Caco-2 (cell line): Measurements from ENCODE around the gene H1-8. TPM values are rescaled to one million over a fixed set of nuclear protein-coding genes. Genes with fewer than 3 reads are reported as not detected.

Experiments
- BruUV-seq: library from RNA; stranded (reverse); fragments of 400-500 nt; replicated peaks from 2 replicates; lab custom pipeline; 2021; lab: Mats Ljungman, UMichigan
- CTCF ChIA-PET: fragments of 300-600 bp; sonication (Branson Sonifier 250); formaldehyde crosslinking; loops from one replicate; lab custom pipeline; 2022; ENCODE audit warnings: antibody characterized with exemption; lab: Charles Lee
- POLR2A ChIA-PET: fragments of 300-600 bp; sonication (Branson Sonifier 250); formaldehyde crosslinking; loops from one replicate; lab custom pipeline; 2022; ENCODE audit warnings: antibody characterized with exemption; lab: Charles Lee
- DNase-seq, 2 experiments: peaks; one replicate each; pipeline versions ENCODE4 v3.0.0 to v3.0.0-alpha.2; 2020 to 2022
- H3K27me3 ChIP-seq: replicated peaks from 2 replicates; pipeline ENCODE4 v1.6.0; 2011; ENCODE audit warnings: low read length; ENCODE audit not compliant: control insufficient read depth, insufficient read depth
- H3K36me3 ChIP-seq: 2 replicates; pipeline ENCODE4 v1.5.1; 2011; ENCODE audit warnings: low read length; ENCODE audit not compliant: control insufficient read depth, insufficient read depth
- H3K4me1 ChIP-seq: fragments of 250-450 bp; sonication (Bioruptor Pico); 2 replicates; pipeline ENCODE4 v1.5.1; 2020; ENCODE audit warnings: mild to moderate bottlenecking
- H3K4me3 ChIP-seq: 2 replicates; pipeline ENCODE4 v1.5.1; 2011; ENCODE audit warnings: low read depth, mild to moderate bottlenecking, control low read depth, low read length
- H3K9me3 ChIP-seq: fragments of 250-450 bp; sonication (Bioruptor Pico); 2 replicates; pipeline ENCODE4 v1.5.1; 2020; ENCODE audit warnings: mild to moderate bottlenecking, moderate library complexity
- H3K27ac Mint-ChIP-seq: one replicate; pipeline ENCODE4 v1.8.0; 2022; ENCODE audit warnings: mixed read lengths; ENCODE audit not compliant: unreplicated experiment
- H3K27me3 Mint-ChIP-seq: one replicate; pipeline ENCODE4 v1.8.0; 2022; ENCODE audit warnings: mixed read lengths; ENCODE audit not compliant: insufficient read depth, unreplicated experiment
- H3K36me3 Mint-ChIP-seq: one replicate; pipeline ENCODE4 v1.8.0; 2022; ENCODE audit warnings: mild to moderate bottlenecking, mixed read lengths; ENCODE audit not compliant: insufficient read depth, unreplicated experiment
- H3K4me1 Mint-ChIP-seq: one replicate; pipeline ENCODE4 v1.8.0; 2022; ENCODE audit warnings: low read depth, mixed read lengths; ENCODE audit not compliant: unreplicated experiment
- H3K4me3 Mint-ChIP-seq: one replicate; pipeline ENCODE4 v1.8.0; 2022; ENCODE audit warnings: mild to moderate bottlenecking, moderate library complexity, mixed read lengths; ENCODE audit not compliant: unreplicated experiment
- H3K9me3 Mint-ChIP-seq: one replicate; pipeline ENCODE4 v1.8.0; 2022; ENCODE audit warnings: mixed read lengths; ENCODE audit not compliant: unreplicated experiment
- CTCF ChIP-seq, 2 experiments: fragments of 200-600 bp in 1 of 2; IDR thresholded peaks; 1 replicate in 1 of 2; 2 replicates in 1 of 2; pipeline versions ENCODE4 v1.5.1 to v1.8.0; 2011 to 2022; ENCODE audit warnings: antibody characterized with exemption in 1 of 2, control low read depth in 1 of 2, inconsistent platforms in 1 of 2, low read depth in 1 of 2, low read length in 1 of 2, mild to moderate bottlenecking in 1 of 2, moderate library complexity in 1 of 2; ENCODE audit not compliant: insufficient read depth in 1 of 2, severe bottlenecking in 1 of 2, unreplicated experiment in 1 of 2
- intact Hi-C: fragments of 100-400 bp; cut with micrococcal nuclease; formaldehyde crosslinking; loops from one replicate; pipeline ENCODE4 v1.10.0; 2022; ENCODE audit not compliant: unreplicated experiment
- total RNA-seq: library from RNA; stranded (reverse); gene quantifications from 2 replicates; pipeline ENCODE4 v1.2.3, GENCODE V29; 2022

Gene H1-8
- total RNA-seq, 1 experiment from 2014 or later = not detected

DNA sequence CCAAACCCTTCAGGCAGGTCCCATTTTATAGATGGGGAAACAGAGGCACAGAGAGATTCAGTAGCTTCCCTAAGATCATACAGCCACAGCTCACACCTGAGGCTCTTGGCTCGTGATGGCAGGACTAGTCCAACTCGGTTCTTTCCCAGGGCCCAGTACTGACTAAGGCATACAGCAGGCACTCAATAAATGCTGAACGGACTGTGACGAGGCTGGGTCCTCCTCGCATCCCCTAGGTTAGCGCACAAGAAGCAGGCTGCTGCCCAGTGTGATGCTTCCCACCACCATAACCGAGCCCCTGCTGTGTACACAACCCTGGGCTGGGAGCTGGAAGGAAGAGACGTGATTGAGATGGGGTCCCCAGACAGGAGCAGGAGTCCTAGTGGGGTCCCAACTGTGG lies 38.6 kb downstream of the H1-8 start:
- TF ChIP-seq CTCF (IDR thresholded peaks at IDR 0.05; ENCODE audit: insufficient read depth in 1 of 2, low read depth in 1 of 2, low read length in 1 of 2, severe bottlenecking in 1 of 2, unreplicated experiment in 1 of 2) = no peak

GRCh38 chr3:129582799-129583198 lies 39.8 kb downstream of the H1-8 start:
- no peak for DNase-seq
- Histone ChIP-seq H3K4me1 (no peaks in the 10 kb centered on the region), H3K9me3 (no peaks in the 10 kb centered on the region), H3K36me3 (no peaks in the 10 kb centered on the region), H3K27me3 (no peaks in the 10 kb centered on the region), H3K4me3 (no peak overlapping the region)
- no peaks in the 10 kb centered on the region for H3K36me3 Mint-ChIP-seq
- H3K9me3 Mint-ChIP-seq = no peaks in the 10 kb centered on the region
- no peak overlapping the region for H3K4me3 Mint-ChIP-seq
- BruUV-seq = no TSS peak
- TF ChIP-seq CTCF (IDR thresholded peaks at IDR 0.05; ENCODE audit: insufficient read depth in 1 of 2, low read depth in 1 of 2, low read length in 1 of 2, severe bottlenecking in 1 of 2, unreplicated experiment in 1 of 2) = no peak
- ChIA-PET POLR2A (no interaction called here), CTCF (no interaction called here)
- H3K4me1 Mint-ChIP-seq = no peaks in the 10 kb centered on the region
- intact Hi-C loops = no loop called here
- no peak overlapping the region for H3K27ac Mint-ChIP-seq
- no peaks in the 10 kb centered on the region for H3K27me3 Mint-ChIP-seq

More for the DNA sequence above, 38.6 kb downstream of the H1-8 start:
- Mint-ChIP-seq H3K27me3 (no peaks in the 10 kb centered on the region), H3K4me1 (no peaks in the 10 kb centered on the region), H3K27ac (no peak overlapping the region), H3K9me3 (no peaks in the 10 kb centered on the region), H3K36me3 (no peaks in the 10 kb centered on the region), H3K4me3 (no peak overlapping the region)
- no TSS peak for BruUV-seq
- H3K27me3 ChIP-seq = no peaks in the 10 kb centered on the region
- no peak overlapping the region for H3K4me3 ChIP-seq
- no peaks in the 10 kb centered on the region for H3K36me3 ChIP-seq
- DNase-seq = no peak
- CTCF ChIA-PET = no interaction called here
- intact Hi-C loops = no loop called here
- H3K4me1 ChIP-seq = no peaks in the 10 kb centered on the region
- no peaks in the 10 kb centered on the region for H3K9me3 ChIP-seq
- POLR2A ChIA-PET = no interaction called here

DNA sequence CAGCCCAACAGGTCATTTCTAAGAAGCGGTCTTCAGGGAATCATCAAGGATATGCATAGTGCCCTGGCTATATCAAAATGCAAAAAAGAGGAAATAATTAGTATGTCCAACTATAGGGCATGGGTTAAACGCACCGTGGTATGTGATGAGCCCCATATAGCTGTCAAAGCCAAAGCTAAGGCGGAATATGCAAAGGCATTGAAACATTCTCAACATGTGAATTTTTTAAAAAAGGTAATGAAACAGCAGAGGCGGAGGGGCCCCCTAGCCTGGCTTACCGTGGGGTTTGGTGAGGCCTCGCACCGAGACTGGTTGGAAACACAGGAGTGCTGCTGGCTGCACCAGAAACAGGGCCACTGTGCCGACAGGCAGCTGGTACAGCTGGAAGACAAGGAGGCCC lies 40.3 kb downstream of the H1-8 start:
- DNase-seq = no peak

More for the DNA sequence above, 40.3 kb downstream of the H1-8 start:
- CTCF ChIA-PET = no interaction called here
- no peak overlapping the region for H3K4me3 Mint-ChIP-seq
- no TSS peak for BruUV-seq
- no peaks in the 10 kb centered on the region for H3K9me3 Mint-ChIP-seq
- H3K4me1 Mint-ChIP-seq = no peaks in the 10 kb centered on the region
- H3K27me3 Mint-ChIP-seq = no peaks in the 10 kb centered on the region
- Histone ChIP-seq H3K4me1 (no peaks in the 10 kb centered on the region), H3K4me3 (no peak overlapping the region), H3K27me3 (no peaks in the 10 kb centered on the region), H3K9me3 (no peaks in the 10 kb centered on the region), H3K36me3 (no peaks in the 10 kb centered on the region)
- POLR2A ChIA-PET = no interaction called here
- H3K27ac Mint-ChIP-seq = no peak overlapping the region
- intact Hi-C loops = no loop called here
- H3K36me3 Mint-ChIP-seq = no peaks in the 10 kb centered on the region
- TF ChIP-seq CTCF (IDR thresholded peaks at IDR 0.05; ENCODE audit: insufficient read depth in 1 of 2, low read depth in 1 of 2, low read length in 1 of 2, severe bottlenecking in 1 of 2, unreplicated experiment in 1 of 2) = no peak
